NCI-H2029 treated with DMSO at 0.1 percent for 48 hours (cell line): ENCODE results near the gene KCND2.

ENCODE experiments used
- DNase-seq: peaks from one replicate; lab custom pipeline; 2025; lab: John Stamatoyannopoulos, UW

Gene KCND2

GRCh38 chr7:120703585-120704240, 430.7 kb downstream of the KCND2 start:
- no peak for DNase-seq

GRCh38 chr7:120709252-120709971, 436.4 kb downstream of the KCND2 start:
- no peak for DNase-seq

- no peak for DNase-seq
These were observed 437.0 kb downstream of the KCND2 start for GRCh38 chr7:120709972-120710320.

GRCh38 chr7:120714945-120715344, 442.0 kb downstream of the KCND2 start:
- no peak for DNase-seq

GRCh38 chr7:120716307-120716706, 443.3 kb downstream of the KCND2 start:
- no peak for DNase-seq

- no peak for DNase-seq
These were observed 444.2 kb downstream of the KCND2 start for GRCh38 chr7:120717166-120717565.

GRCh38 chr7:120718361-120718760, 445.4 kb downstream of the KCND2 start:
- DNase-seq = no peak

GRCh38 chr7:120720317-120720716, 447.3 kb downstream of the KCND2 start:
- DNase-seq = no peak

- no peak for DNase-seq
These were observed 450.8 kb downstream of the KCND2 start for GRCh38 chr7:120723465-120724385.

GRCh38 chr7:120724448-120724847, 451.5 kb downstream of the KCND2 start:
- no peak for DNase-seq

- no peak for DNase-seq
These were observed 452.0 kb downstream of the KCND2 start for GRCh38 chr7:120724955-120725354.

- DNase-seq = peak; percentile 39
These were observed 452.5 kb downstream of the KCND2 start for GRCh38 chr7:120725376-120726039.

- no peak for DNase-seq
These were observed 456.3 kb downstream of the KCND2 start for GRCh38 chr7:120729245-120729644.

- no peak for DNase-seq
These were observed 458.3 kb downstream of the KCND2 start for GRCh38 chr7:120731271-120731670.

GRCh38 chr7:120732256-120732655, 459.3 kb downstream of the KCND2 start:
- DNase-seq = no peak

- no peak for DNase-seq
These were observed 460.2 kb downstream of the KCND2 start for GRCh38 chr7:120733143-120733542.

- DNase-seq = no peak
These were observed 460.9 kb downstream of the KCND2 start for GRCh38 chr7:120733835-120734234.

- DNase-seq = no peak
These were observed 462.8 kb downstream of the KCND2 start for GRCh38 chr7:120735791-120736190.

GRCh38 chr7:120738816-120739215, 465.8 kb downstream of the KCND2 start:
- no peak for DNase-seq

- peak; percentile 75 for DNase-seq
These were observed 467.4 kb downstream of the KCND2 start for GRCh38 chr7:120740348-120740747.

GRCh38 chr7:120741371-120742042, 468.5 kb downstream of the KCND2 start:
- peak; percentile 88 for DNase-seq

GRCh38 chr7:120742372-120742771, 469.4 kb downstream of the KCND2 start:
- peak; percentile 96 for DNase-seq
